ENCODE results near the gene MORC2. TPM values are rescaled to one million over a fixed set of nuclear protein-coding genes. Genes with fewer than 3 reads are reported as not detected.

Gene MORC2
- total RNA-seq, 1 experiment from 2014 or later, result 25.4 TPM

GRCh38 chr22:30984317-30984716, 15.7 kb upstream of the MORC2 start:
- Histone ChIP-seq H3K27ac (ENCODE audit: low read depth, low read length) (no peak overlapping the region), H3K4me3 (replicated peaks in 1 of 2; ENCODE audit: low read depth in 1 of 2, low read length in 2 of 2) (no peak overlapping the region), H4K20me1 (ENCODE audit: insufficient read depth) (no peaks in the 10 kb centered on the region), H3K36me3 (ENCODE audit: control insufficient read depth in 1 of 2, insufficient read depth in 2 of 2, low read length in 2 of 2) (no peaks in the 10 kb centered on the region), H3K9me3 (ENCODE audit: control insufficient read depth in 1 of 2, insufficient read depth in 1 of 2, low read depth in 1 of 2, low read length in 2 of 2) (no peaks in the 10 kb centered on the region), H2AFZ (ENCODE audit: low read depth, low read length, poor library complexity, severe bottlenecking) (no peak overlapping the region), H3K4me1 (ENCODE audit: control insufficient read depth in 1 of 2, insufficient read depth in 2 of 2, low read length in 2 of 2) (no peaks in the 10 kb centered on the region), H3K9ac (ENCODE audit: low read length) (no peak overlapping the region), H3K79me2 (ENCODE audit: insufficient read depth, low read length) (no peaks in the 10 kb centered on the region), H3K27me3 (ENCODE audit: insufficient read depth, low read length) (no peaks in the 10 kb centered on the region), H3K4me2 (ENCODE audit: low read length) (no peak overlapping the region), H3K9me2 (ENCODE audit: insufficient read depth) (no peaks in the 10 kb centered on the region)
- no TSS peak for BruUV-seq (replicated peaks)
- POLR2A ChIA-PET, result no interaction called here
- CTCF ChIA-PET, result no interaction called here
- intact Hi-C loops (cut with micrococcal nuclease), result no loop called here
- no peak for DNase-seq (ENCODE audit: low read depth, low spot score)
- ATAC-seq, result no peak
- RAD21 ChIA-PET (ENCODE audit: low non-redundant PET in 1 of 2, low total read pairs in 2 of 2, uncharacterized antibody in 2 of 2, unreplicated experiment in 2 of 2), result no interaction called here
- TF ChIP-seq JUND (IDR thresholded peaks at IDR 0.05) (no peak), SP1 (IDR thresholded peaks at IDR 0.05; ENCODE audit: low read depth) (no peak), FOSL1 (IDR thresholded peaks at IDR 0.05; ENCODE audit: low read depth) (no peak), RAD21 (IDR thresholded peaks at IDR 0.05; ENCODE audit: low read depth) (no peak), ZNF274 (IDR thresholded peaks at IDR 0.05; ENCODE audit: low read depth, low read length) (no peak), ZFX (IDR thresholded peaks at IDR 0.05) (no peak), EZH2 (IDR thresholded peaks at IDR 0.05) (no peak), ZBTB33 (IDR thresholded peaks at IDR 0.05; ENCODE audit: extremely low read depth, insufficient replicate concordance, low read length) (no peak), SRF (IDR thresholded peaks at IDR 0.05; ENCODE audit: low read depth) (no peak), ATF3 (IDR thresholded peaks at IDR 0.05) (no peak), REST (IDR thresholded peaks at IDR 0.05; ENCODE audit: low read depth) (no peak), EZH2phosphoT487 (IDR thresholded peaks at IDR 0.05; ENCODE audit: borderline replicate concordance) (no peak), CEBPB (IDR thresholded peaks at IDR 0.05; ENCODE audit: low read depth) (no peak), EGR1 (IDR thresholded peaks at IDR 0.05; ENCODE audit: low read depth) (no peak), POLR2A (IDR thresholded peaks at IDR 0.05; ENCODE audit: borderline replicate concordance, extremely low read depth, insufficient read depth, insufficient read length) (no peak), TCF7L2 (IDR thresholded peaks at IDR 0.05; ENCODE audit: borderline replicate concordance, extremely low read depth, insufficient read depth, insufficient read length) (no peak), SIN3A (IDR thresholded peaks at IDR 0.05; ENCODE audit: low read depth) (no peak), CBX3 (IDR thresholded peaks at IDR 0.05; ENCODE audit: low read depth) (no peak)
